ENCODE data around the gene SLC26A11.

DNA sequence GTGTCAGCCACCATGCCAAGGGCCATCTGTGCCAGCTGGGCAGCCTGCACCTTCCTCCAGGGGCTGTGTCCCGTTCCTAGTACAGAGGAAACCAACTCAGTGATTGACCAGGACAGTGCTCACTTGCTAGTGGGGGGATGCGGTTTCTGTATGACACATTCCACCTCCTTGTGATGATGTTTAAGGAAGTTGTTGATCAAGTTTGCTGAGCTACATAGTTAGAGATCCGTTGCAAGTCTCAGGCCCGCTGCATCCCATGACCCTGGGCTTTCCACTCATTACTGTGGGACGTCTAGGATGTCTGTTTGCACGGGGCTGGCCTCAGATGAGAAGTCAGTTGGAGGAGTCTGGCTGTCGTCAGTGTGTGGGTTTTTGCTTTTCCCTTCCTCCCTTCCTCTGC is 74.0 kb downstream of the SLC26A11 start:
- TF ChIP-seq, protein P1, sequence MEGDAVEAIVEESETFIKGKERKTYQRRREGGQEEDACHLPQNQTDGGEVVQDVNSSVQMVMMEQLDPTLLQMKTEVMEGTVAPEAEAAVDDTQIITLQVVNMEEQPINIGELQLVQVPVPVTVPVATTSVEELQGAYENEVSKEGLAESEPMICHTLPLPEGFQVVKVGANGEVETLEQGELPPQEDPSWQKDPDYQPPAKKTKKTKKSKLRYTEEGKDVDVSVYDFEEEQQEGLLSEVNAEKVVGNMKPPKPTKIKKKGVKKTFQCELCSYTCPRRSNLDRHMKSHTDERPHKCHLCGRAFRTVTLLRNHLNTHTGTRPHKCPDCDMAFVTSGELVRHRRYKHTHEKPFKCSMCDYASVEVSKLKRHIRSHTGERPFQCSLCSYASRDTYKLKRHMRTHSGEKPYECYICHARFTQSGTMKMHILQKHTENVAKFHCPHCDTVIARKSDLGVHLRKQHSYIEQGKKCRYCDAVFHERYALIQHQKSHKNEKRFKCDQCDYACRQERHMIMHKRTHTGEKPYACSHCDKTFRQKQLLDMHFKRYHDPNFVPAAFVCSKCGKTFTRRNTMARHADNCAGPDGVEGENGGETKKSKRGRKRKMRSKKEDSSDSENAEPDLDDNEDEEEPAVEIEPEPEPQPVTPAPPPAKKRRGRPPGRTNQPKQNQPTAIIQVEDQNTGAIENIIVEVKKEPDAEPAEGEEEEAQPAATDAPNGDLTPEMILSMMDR (IDR thresholded peaks at IDR 0.05), result no peak
- TF ChIP-seq POLR2A (IDR thresholded peaks at IDR 0.05), result no peak

Measured in uterus (tissue), 2 donors.